Adrenal gland (tissue), 12 donors: Measurements from ENCODE around the gene ENPP1. TPM values are rescaled to one million over a fixed set of nuclear protein-coding genes. Genes with fewer than 3 reads are reported as not detected.

Experiments used
- DNase-seq, 7 donors: peaks; one replicate each; pipeline ENCODE4 v3.0.0-alpha.2; 2019 to 2020
- H3K27ac ChIP-seq, 5 donors: fragments of 200-600 bp; sonication (generic) in 4 of 5; 1 replicate in 3 of 5; 2 replicates in 2 of 5; pipeline versions ENCODE4 v1.5.1 to v1.8.0; 2016 to 2020; ENCODE audit warnings: mild to moderate bottlenecking in 1 of 5
- H3K27me3 ChIP-seq: fragments of 200-600 bp; 2 replicates; pipeline ENCODE4 v1.8.0; 2021
- H3K36me3 ChIP-seq, 2 donors: fragments of 200-600 bp; replicated peaks in 1 of 2; 1 replicate in 1 of 2; 2 replicates in 1 of 2; pipeline versions ENCODE4 v1.5.1 to v1.8.0; 2018 to 2022
- H3K4me1 ChIP-seq, 2 donors: fragments of 200-600 bp; replicated peaks in 1 of 2; 1 replicate in 1 of 2; 2 replicates in 1 of 2; pipeline versions ENCODE4 v1.5.1 to v1.8.0; 2018 to 2021
- H3K4me3 ChIP-seq, 4 donors: fragments of 200-600 bp; sonication (generic) in 3 of 4; one replicate each; pipeline ENCODE4 v1.5.1; 2016 to 2018
- H3K9me3 ChIP-seq, 3 donors: fragments of 200-600 bp; sonication (generic) in 1 of 3; replicated peaks in 1 of 3; 1 replicate in 2 of 3; 2 replicates in 1 of 3; pipeline versions ENCODE4 v1.5.1 to v1.8.0; 2016 to 2021
- CTCF ChIP-seq, 6 experiments: fragments of 450-650 bp in 4 of 6; fragments of 200-600 bp in 2 of 6; sonication (generic) in 1 of 6; IDR thresholded peaks; 1 replicate in 5 of 6; 2 replicates in 1 of 6; pipeline versions ENCODE4 v1.5.1 to v1.8.0; 2016 to 2021; ENCODE audit warnings: antibody characterized with exemption in 6 of 6, mild to moderate bottlenecking in 2 of 6, moderate library complexity in 1 of 6
- POLR2A ChIP-seq, 2 donors: fragments of 450-650 bp; IDR thresholded peaks; one replicate each; pipeline ENCODE4 v1.6.1; 2017; ENCODE audit warnings: antibody characterized with exemption in 2 of 2, mild to moderate bottlenecking in 2 of 2, moderate library complexity in 1 of 2
- WGBS, 4 donors: extraction: QIAGEN DNeasy Blood & Tissue Kit in 2 of 4; methylation state at CpG; one replicate each; pipeline versions ENCODE4 v1.1.5 to v1.1.7; 2013 to 2017; 5-methylcytosine and 5-hydroxymethylcytosine counted together
- intact Hi-C, 2 donors: fragments of 100-400 bp; cut with DNase I; formaldehyde crosslinking; loops; one replicate each; pipeline versions ENCODE4 v1.14.1 to v1.15.0; 2022 to 2023
- microRNA-seq, 3 donors: library from miRNA; unstranded; fragments of <30 nt; microRNA quantifications; one replicate each; pipeline ENCODE4, GENCODE V29; 2017 to 2020
- polyA plus RNA-seq, 3 donors: library from polyadenylated mRNA; stranded (reverse); fragments of 200-250 nt in 2 of 3; fragments of 350-450 nt in 1 of 3; fragmentation: Illumina TruSeq in 1 of 3; extraction: RNeasy Lipid Tissue Mini Kit (QIAGEN cat#74804) in 1 of 3; gene quantifications; one replicate each; pipeline ENCODE4 v1.2.3, GENCODE V29; 2013 to 2014
- small RNA-seq, 2 donors: library from RNA; depleted of rRNA; stranded (forward); fragments of <200 nt; gene quantifications; one replicate each; pipeline ENCODE3, GENCODE V24; 2016
- total RNA-seq, 9 donors: library from RNA; depleted of rRNA in 4 of 9; stranded (reverse); fragments of >200 nt in 4 of 9; fragments of 120-200 nt in 1 of 9; fragmentation: NEBNext Ultra II Directional in 1 of 9; extraction: Animal tissue kit (Norgen Biotek cat#: 25700) in 1 of 9; gene quantifications; one replicate each; pipeline versions ENCODE4 v1.1.0 to v1.2.4, GENCODE V29; 2013 to 2023
- donor health status: healthy with polysubstance abuse.
- donor health status: Bipolar disorder and iron deficiency.
- donor health status: DM: yes; HTN: yes; CAD: no.
- donor health status: DM: no; HTN: no; CAD: no.
- donor health status: DM: no; HTN: no; CAD: no.
- donor health status: DM: yes; HTN: yes; CAD: no.

The ENPP1 gene
- total and polyA plus RNA-seq, 12 donors, result 2.1 to 44.7 (median 9.5) TPM

GRCh38 chr6:131936156-131936555, 128.3 kb downstream of the ENPP1 start:
- WGBS, 4 donors, result 59 to 76% (median 70%) methylated on average over 4 of the region's 4 CpGs
- no peak for DNase-seq
- Histone ChIP-seq H3K4me3 (no peak overlapping the region), H3K36me3 (no peaks in the 10 kb centered on the region), H3K9me3 (no peaks in the 10 kb centered on the region), H3K27me3 (no peaks in the 10 kb centered on the region), H3K27ac (no peak overlapping the region), H3K4me1 (no peaks in the 10 kb centered on the region)
- intact Hi-C loops, result no loop called here
- TF ChIP-seq POLR2A (IDR thresholded peaks at IDR 0.05), result no peak
- no peak for TF ChIP-seq CTCF (IDR thresholded peaks at IDR 0.05)

GRCh38 chr6:131937226-131937625, 129.4 kb downstream of the ENPP1 start:
- Histone ChIP-seq H3K27ac (peak overlapping the region in 1 of 5 donors; percentile 73), H3K27me3 (no peaks in the 10 kb centered on the region), H3K36me3 (no peaks in the 10 kb centered on the region), H3K4me1 (no peaks in the 10 kb centered on the region), H3K4me3 (no peak overlapping the region), H3K9me3 (no peaks in the 10 kb centered on the region)
- intact Hi-C loops, result no loop called here
- no peak for DNase-seq
- TF ChIP-seq CTCF (IDR thresholded peaks at IDR 0.05) (no peak), POLR2A (IDR thresholded peaks at IDR 0.05) (no peak)
- WGBS, 4 donors, result 55 to 76% (median 71%) methylated on average over 2 of the region's 2 CpGs

- H3K4me3 ChIP-seq, result no peak overlapping the region
- intact Hi-C loops, result no loop called here
- no peak for TF ChIP-seq CTCF (IDR thresholded peaks at IDR 0.05)
- TF ChIP-seq POLR2A (IDR thresholded peaks at IDR 0.05), result no peak
- no peaks in the 10 kb centered on the region for H3K36me3 ChIP-seq
- 72 to 77% (median 74%) methylated on average over 8 of the region's 8 CpGs for whole genome bisulfite sequencing, 4 donors
- H3K27me3 ChIP-seq, result no peaks in the 10 kb centered on the region
- no peaks in the 10 kb centered on the region for H3K4me1 ChIP-seq
- H3K9me3 ChIP-seq, result no peaks in the 10 kb centered on the region
- peak overlapping the region in 2 of 5 donors; percentile 38 to 73 for H3K27ac ChIP-seq
- DNase-seq, result peak in 6 of 7 donors; percentile 15 to 69 (median 47)
These were observed 130.1 kb downstream of the ENPP1 start for GRCh38 chr6:131937703-131938631.

Small RNAs within 50 kb of the gene (microRNA-seq; reads per million reads assigned to microRNA genes)
- gene MIR548H5, result 0 reads per million in 3 donors

Small RNAs within 50 kb of the gene (small RNA-seq; reads per million reads assigned to genes)
- gene MIR548H5, result 0 reads per million in 2 donors
- 0 reads per million in 2 donors for gene SELENOKP2

Other genes starting within 250 kb of the ENPP1 start
- under 1 TPM in 5 of 9 donors, not detected in 4; 0.28 to 0.68 (median 0.39) TPM for gene ARG1, start 234.8 kb upstream of the ENPP1 start, total RNA-seq
- under 1 TPM; 0.20 to 0.64 (median 0.48) TPM for gene ARG1, start 234.8 kb upstream of the ENPP1 start, polyA plus RNA-seq
- gene MED23, start 179.8 kb upstream of the ENPP1 start, total RNA-seq, result 10 to 100 TPM; 16.9 to 46.1 (median 30.6) TPM
- 10 to 100 TPM; 18.5 to 27.0 (median 20.1) TPM for gene MED23, start 179.8 kb upstream of the ENPP1 start, polyA plus RNA-seq
- gene ENPP3, start 170.7 kb upstream of the ENPP1 start, total RNA-seq, result 10 to 100 TPM in 6 of 9 donors, 1 to 10 TPM in 3; 6.3 to 69.7 (median 12.2) TPM
- gene ENPP3, start 170.7 kb upstream of the ENPP1 start, polyA plus RNA-seq, result 10 to 100 TPM in 1 of 3 donors, 1 to 10 TPM in 2; 4.9 to 17.8 (median 5.9) TPM
- gene OR2A4, start 106.6 kb upstream of the ENPP1 start, total RNA-seq, result under 1 TPM in 1 of 9 donors, not detected in 8; 0.06 TPM
- gene OR2A4, start 106.6 kb upstream of the ENPP1 start, polyA plus RNA-seq, result under 1 TPM in 1 of 3 donors, not detected in 2; 0.56 TPM
- not detected for gene CTAGE9, start 97.0 kb upstream of the ENPP1 start, total RNA-seq
- gene CTAGE9, start 97.0 kb upstream of the ENPP1 start, polyA plus RNA-seq, result not detected
- gene CCN2, start 143.4 kb downstream of the ENPP1 start, total RNA-seq, result 100 to 1,000 TPM in 1 of 9 donors, 10 to 100 TPM in 7, 1 to 10 TPM in 1; 6.9 to 164 (median 69.6) TPM
- 10 to 100 TPM; 27.7 to 80.5 (median 29.9) TPM for gene CCN2, start 143.4 kb downstream of the ENPP1 start, polyA plus RNA-seq